Gastrocnemius medialis (tissue), 4 donors: Measurements from ENCODE around the gene NAA16.
"Not testable (repeated sequence)": the region's sequence is repeated elsewhere in the genome, so short reads cannot be mapped to it uniquely, and the experiment has no call there.

Experiments used
- POLR2A ChIP-seq, 2 donors: fragments of 450-650 bp; IDR thresholded peaks; one replicate each; pipeline ENCODE4 v1.6.1; 2017; ENCODE audit warnings: antibody characterized with exemption in 2 of 2, mild to moderate bottlenecking in 2 of 2, moderate library complexity in 2 of 2
- TF ChIP-seq, protein P1 (sequence below), 5 experiments: fragments of 450-650 bp in 3 of 5; fragments of 200-600 bp in 2 of 5; sonication (generic) in 2 of 5; IDR thresholded peaks in 4 of 5; conservative IDR thresholded peaks in 1 of 5; 1 replicate in 4 of 5; 2 replicates in 1 of 5; pipeline ENCODE4 v1.5.1; 2016 to 2019; ENCODE audit warnings: antibody characterized with exemption in 5 of 5, mild to moderate bottlenecking in 3 of 5, moderate library complexity in 3 of 5

DNA sequence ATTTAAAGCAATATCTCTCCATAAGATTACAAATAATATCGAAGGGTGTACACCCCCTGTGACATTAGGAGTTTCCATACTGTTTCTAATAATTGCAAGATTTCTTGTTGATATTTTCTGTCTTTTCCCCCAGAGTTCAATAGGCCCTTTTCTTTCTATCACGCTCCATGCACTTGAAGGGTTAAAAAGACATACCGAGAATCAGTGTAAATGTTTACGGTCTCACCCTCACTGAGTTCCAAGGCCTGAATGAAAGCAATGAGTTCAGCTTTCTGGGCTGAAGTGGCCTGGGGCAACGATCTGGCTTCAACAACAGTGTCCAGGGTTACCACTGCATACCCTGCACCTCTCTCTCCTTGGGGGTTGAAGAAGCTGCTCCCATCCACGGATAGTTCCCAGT is 110.3 kb downstream of the NAA16 start:
- TF ChIP-seq, protein P1, sequence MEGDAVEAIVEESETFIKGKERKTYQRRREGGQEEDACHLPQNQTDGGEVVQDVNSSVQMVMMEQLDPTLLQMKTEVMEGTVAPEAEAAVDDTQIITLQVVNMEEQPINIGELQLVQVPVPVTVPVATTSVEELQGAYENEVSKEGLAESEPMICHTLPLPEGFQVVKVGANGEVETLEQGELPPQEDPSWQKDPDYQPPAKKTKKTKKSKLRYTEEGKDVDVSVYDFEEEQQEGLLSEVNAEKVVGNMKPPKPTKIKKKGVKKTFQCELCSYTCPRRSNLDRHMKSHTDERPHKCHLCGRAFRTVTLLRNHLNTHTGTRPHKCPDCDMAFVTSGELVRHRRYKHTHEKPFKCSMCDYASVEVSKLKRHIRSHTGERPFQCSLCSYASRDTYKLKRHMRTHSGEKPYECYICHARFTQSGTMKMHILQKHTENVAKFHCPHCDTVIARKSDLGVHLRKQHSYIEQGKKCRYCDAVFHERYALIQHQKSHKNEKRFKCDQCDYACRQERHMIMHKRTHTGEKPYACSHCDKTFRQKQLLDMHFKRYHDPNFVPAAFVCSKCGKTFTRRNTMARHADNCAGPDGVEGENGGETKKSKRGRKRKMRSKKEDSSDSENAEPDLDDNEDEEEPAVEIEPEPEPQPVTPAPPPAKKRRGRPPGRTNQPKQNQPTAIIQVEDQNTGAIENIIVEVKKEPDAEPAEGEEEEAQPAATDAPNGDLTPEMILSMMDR (IDR thresholded peaks at IDR 0.05 in 4 of 5, conservative IDR thresholded peaks at IDR 0.05 in 1 of 5): not testable (repeated sequence)
- TF ChIP-seq POLR2A (IDR thresholded peaks at IDR 0.05): not testable (repeated sequence)
